HUES6 (cell line): ENCODE measurements around the gene CIC.

ENCODE experiments used
- H3K27ac ChIP-seq: 2 replicates; pipeline ENCODE4 v1.7.0; 2013; ENCODE audit warnings: low read depth, mild to moderate bottlenecking, low read length, inconsistent platforms
- H3K27me3 ChIP-seq: 2 replicates; pipeline ENCODE4 v1.6.1; 2013; ENCODE audit warnings: low read length; ENCODE audit not compliant: control insufficient read depth, insufficient read depth
- H3K36me3 ChIP-seq: 2 replicates; pipeline ENCODE4 v1.6.1; 2013; ENCODE audit warnings: low read length; ENCODE audit not compliant: control insufficient read depth, insufficient read depth
- H3K4me1 ChIP-seq: 2 replicates; pipeline ENCODE4 v1.6.1; 2013; ENCODE audit warnings: low read length; ENCODE audit not compliant: control insufficient read depth, insufficient read depth
- H3K4me3 ChIP-seq: 2 replicates; pipeline ENCODE4 v1.5.1; 2013; ENCODE audit warnings: low read depth, low read length
- H3K9ac ChIP-seq: one replicate; pipeline ENCODE4 v1.6.1; 2013; ENCODE audit warnings: mild to moderate bottlenecking, low read length
- H3K9me3 ChIP-seq: 2 replicates; pipeline ENCODE4 v1.6.1; 2013; ENCODE audit warnings: low read depth, low read length; ENCODE audit not compliant: control insufficient read depth, insufficient read depth

The CIC gene

DNA sequence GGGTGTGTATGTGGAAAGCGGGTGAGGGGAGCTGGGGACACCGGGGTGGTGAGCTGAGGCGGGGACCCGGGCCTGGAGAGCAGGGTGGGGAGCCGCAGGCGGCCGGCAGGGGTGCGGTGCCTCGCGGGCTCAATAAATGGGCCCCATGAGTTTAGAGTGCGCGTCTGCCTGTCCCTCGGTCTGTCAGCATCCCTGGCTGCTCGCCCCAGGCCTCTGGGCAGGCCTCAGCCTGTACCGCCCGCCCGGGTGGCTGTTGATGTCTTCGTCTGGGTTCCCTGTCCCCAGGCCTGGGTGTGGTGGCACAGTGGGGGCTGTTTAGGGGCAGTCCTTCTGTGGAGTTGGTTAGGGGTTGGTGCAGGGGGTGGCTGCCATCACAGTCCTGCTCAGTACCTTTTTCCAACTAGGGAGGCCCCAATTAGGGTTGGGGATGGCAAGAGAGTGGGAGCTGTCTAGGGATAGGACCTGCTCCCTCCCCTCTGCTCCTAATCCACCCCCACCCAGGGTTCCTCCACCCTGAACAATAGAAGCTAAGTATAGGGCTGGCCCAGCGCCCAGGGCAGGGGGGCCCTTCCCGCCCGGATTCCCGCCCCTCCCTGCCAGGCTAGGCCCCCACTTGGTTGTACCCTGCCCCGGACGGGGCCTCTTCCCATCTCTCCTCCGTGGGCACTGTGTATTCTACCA lies 12.2 kb downstream of the CIC start:
- Histone ChIP-seq H3K4me1 (peaks cover 49% of the 10 kb centered on the region), H3K27me3 (no peaks in the 10 kb centered on the region), H3K4me3 (peak overlapping the region; percentile 85), H3K9me3 (no peaks in the 10 kb centered on the region), H3K27ac (no peak overlapping the region; the same call in 1 of the 2 replicates), H3K36me3 (no peaks in the 10 kb centered on the region), H3K9ac (peak overlapping the region; percentile 25)

DNA sequence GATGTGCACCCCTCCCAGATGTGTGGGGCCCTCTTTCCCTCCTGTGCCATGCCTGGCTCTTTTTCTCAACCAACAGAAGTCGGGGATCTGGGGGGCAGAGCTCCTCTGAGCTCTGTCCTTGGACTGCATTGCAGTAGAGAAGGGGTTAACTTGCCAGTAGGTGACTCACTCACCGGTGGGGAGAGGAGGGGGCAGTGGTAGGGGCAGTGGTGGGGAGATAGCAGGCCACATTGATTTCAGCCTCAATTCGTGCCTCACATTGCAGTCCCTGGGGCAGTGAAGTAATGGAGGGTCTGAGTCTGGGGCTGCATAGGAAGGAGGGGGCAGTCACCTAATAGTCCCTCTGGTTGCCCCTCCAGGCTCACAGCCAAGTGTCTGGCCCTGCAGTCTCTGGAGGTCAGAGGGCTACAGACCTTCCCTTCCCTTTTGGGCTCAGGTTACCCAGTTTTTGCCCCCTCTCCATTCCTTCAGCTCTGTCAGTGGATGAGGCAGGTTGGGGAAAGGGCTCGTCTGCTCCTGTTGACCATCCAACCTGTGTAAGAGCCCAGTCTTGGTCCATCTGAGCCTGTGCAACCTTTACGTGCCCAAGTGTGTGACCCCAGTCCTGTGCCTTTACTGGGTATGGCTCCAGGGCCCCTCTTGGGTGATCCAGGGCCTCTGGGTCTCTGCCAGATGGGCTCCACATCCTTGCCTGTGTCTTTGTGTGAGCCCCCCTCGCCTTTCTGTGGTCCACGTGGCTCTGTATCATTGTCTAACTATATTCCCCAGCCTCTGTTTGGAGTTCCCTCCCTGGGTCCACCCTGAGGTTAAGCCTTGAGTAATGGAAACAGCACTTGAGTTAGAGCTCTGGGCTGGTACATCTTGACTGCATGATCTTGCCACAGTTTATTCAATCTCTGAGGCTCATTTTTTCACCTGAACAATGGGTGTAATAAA lies 13.0 kb downstream of the CIC start:
- Histone ChIP-seq H3K36me3 (peaks cover 2% of the 10 kb centered on the region), H3K4me3 (peak overlapping the region; percentile 85), H3K9me3 (no peaks in the 10 kb centered on the region), H3K27me3 (no peaks in the 10 kb centered on the region), H3K9ac (peak overlapping the region; percentile 37), H3K4me1 (peaks cover 49% of the 10 kb centered on the region), H3K27ac (no peak overlapping the region; the same call in 1 of the 2 replicates)

GRCh38 chr19:42282819-42283187 lies 13.8 kb downstream of the CIC start:
- peak overlapping the region; percentile 57; the same call in 1 of the 2 replicates for H3K4me3 ChIP-seq
- no peak overlapping the region for H3K9ac ChIP-seq

DNA sequence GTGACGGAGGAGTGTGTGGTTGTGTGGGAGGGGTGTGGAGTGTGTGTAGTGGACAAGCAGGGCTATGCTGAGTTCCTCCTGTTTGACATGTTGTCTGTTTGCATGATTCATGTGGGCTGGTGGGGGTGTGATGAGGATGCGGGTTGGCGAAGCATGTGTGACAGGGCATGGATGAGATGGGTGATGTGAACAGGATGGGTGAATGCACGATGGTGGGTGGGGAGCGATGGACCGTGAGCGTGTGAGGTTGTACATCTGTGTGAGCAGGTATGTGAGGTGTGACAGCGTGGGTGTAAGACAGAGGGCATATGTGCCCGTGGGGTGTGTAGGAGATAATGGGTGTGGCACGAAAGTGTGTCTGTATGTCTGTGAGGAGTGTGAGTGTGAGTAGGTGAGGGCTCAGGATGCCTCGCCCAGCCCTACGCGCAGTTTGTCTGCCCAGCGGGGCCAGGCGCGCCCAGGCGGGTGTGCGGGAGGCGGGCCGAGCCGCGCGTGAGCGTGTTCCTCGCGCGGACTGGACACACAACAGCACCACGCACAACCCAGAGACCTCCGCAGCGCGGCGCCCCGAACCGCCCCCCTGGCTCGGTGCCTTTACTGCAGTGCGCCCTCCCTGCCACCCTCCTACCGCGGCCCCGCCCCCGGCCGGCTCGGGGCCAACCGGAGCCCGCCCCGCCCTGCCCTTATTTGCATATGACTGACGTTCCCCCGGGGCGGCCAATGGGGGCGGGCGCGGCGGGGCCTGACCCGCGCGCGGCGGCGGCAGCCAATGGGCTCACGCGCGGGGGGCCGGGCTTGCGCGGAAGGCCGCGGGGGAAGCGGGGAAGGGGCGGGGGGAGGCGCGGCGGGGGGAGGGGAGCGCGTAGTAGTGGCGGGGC lies 14.4 kb downstream of the CIC start:
- Histone ChIP-seq H3K9ac (peak overlapping the region; percentile 2), H3K27ac (no peak overlapping the region), H3K4me3 (peak overlapping the region; percentile 57), H3K36me3 (peaks cover 16% of the 10 kb centered on the region), H3K4me1 (peaks cover 42% of the 10 kb centered on the region), H3K27me3 (no peaks in the 10 kb centered on the region), H3K9me3 (no peaks in the 10 kb centered on the region)

More at GRCh38 chr19:42282819-42283187, 13.8 kb downstream of the CIC start:
- no peaks in the 10 kb centered on the region for H3K9me3 ChIP-seq
- H3K36me3 ChIP-seq, result peaks cover 10% of the 10 kb centered on the region
- no peaks in the 10 kb centered on the region for H3K27me3 ChIP-seq
- H3K4me1 ChIP-seq, result peaks cover 46% of the 10 kb centered on the region
- no peak overlapping the region for H3K27ac ChIP-seq

- H3K27me3 ChIP-seq, result no peaks in the 10 kb centered on the region
- peaks cover 22% of the 10 kb centered on the region for H3K36me3 ChIP-seq
- peaks cover 42% of the 10 kb centered on the region for H3K4me1 ChIP-seq
- peak overlapping the region; percentile 74 for H3K9ac ChIP-seq
- H3K9me3 ChIP-seq, result no peaks in the 10 kb centered on the region
- H3K27ac ChIP-seq, result no peak overlapping the region
- H3K4me3 ChIP-seq, result peak overlapping the region; percentile 49; the same call in 1 of the 2 replicates
These were observed 15.0 kb downstream of the CIC start for GRCh38 chr19:42284066-42284501.

GRCh38 chr19:42284591-42285341 lies 15.7 kb downstream of the CIC start:
- H3K4me3 ChIP-seq, result peak overlapping the region; percentile 66
- no peaks in the 10 kb centered on the region for H3K27me3 ChIP-seq
- peaks cover 36% of the 10 kb centered on the region for H3K4me1 ChIP-seq
- H3K36me3 ChIP-seq, result peaks cover 29% of the 10 kb centered on the region
- no peak overlapping the region for H3K27ac ChIP-seq
- H3K9ac ChIP-seq, result peak overlapping the region; percentile 35
- H3K9me3 ChIP-seq, result no peaks in the 10 kb centered on the region

- H3K36me3 ChIP-seq, result peaks cover 37% of the 10 kb centered on the region
- peaks cover 38% of the 10 kb centered on the region for H3K4me1 ChIP-seq
- no peaks in the 10 kb centered on the region for H3K9me3 ChIP-seq
- no peaks in the 10 kb centered on the region for H3K27me3 ChIP-seq
- no peak overlapping the region for H3K27ac ChIP-seq
- no peak overlapping the region for H3K9ac ChIP-seq
- H3K4me3 ChIP-seq, result peak overlapping the region; percentile 66; the same call in 1 of the 2 replicates
These were observed 16.5 kb downstream of the CIC start for GRCh38 chr19:42285541-42285941.

GRCh38 chr19:42285988-42286348 lies 16.9 kb downstream of the CIC start:
- no peak overlapping the region for H3K9ac ChIP-seq
- no peaks in the 10 kb centered on the region for H3K9me3 ChIP-seq
- no peaks in the 10 kb centered on the region for H3K27me3 ChIP-seq
- no peak overlapping the region for H3K4me3 ChIP-seq
- H3K36me3 ChIP-seq, result peaks cover 41% of the 10 kb centered on the region
- no peak overlapping the region for H3K27ac ChIP-seq
- peaks cover 41% of the 10 kb centered on the region for H3K4me1 ChIP-seq

DNA sequence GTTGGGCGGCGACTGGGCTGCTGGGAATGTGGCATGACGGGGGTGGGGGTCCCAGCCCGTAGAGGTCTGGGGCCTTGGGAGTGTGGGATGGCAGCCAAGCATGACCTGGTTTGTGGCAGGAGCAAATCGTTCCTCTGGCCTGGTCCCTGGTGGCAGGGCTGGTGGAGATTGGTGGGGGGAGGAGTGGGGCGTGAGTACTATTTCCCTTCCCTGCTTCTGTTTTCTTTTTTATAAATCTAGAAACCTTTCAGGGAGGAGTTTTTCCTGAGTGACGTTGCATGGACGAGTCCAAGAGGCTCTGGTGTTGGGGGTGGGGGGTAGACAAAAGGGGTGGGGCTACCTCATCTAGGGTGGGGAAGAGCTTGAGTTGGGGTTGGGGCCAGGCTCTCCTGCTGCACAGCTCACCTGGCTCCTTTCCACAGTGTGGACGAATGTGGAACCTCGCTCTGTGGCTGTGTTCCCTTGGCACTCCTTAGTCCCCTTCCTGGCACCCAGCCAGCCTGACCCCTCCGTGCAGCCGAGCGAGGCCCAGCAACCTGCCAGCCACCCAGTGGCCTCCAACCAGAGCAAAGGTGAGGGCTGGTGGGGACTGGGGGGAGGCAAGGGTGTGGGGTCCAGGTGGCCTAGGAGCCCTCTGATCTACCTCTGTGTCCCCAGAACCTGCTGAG lies 17.4 kb downstream of the CIC start:
- H3K27ac ChIP-seq, result no peak overlapping the region
- no peak overlapping the region for H3K4me3 ChIP-seq
- H3K4me1 ChIP-seq, result peaks cover 43% of the 10 kb centered on the region
- no peak overlapping the region for H3K9ac ChIP-seq
- H3K9me3 ChIP-seq, result no peaks in the 10 kb centered on the region
- peaks cover 46% of the 10 kb centered on the region for H3K36me3 ChIP-seq
- H3K27me3 ChIP-seq, result no peaks in the 10 kb centered on the region
